NCI-H526 treated with DMSO at 0.1 percent for 48 hours (cell line): Measurements from ENCODE around the gene OR1E2.
A peak's percentile ranks its signal among the peaks of the same experiment; 100 is the strongest.
"Not testable (repeated sequence)": the region's sequence is repeated elsewhere in the genome, so short reads cannot be mapped to it uniquely, and the experiment has no call there.

Experiments used
- DNase-seq: peaks from one replicate; lab custom pipeline; 2025; lab: John Stamatoyannopoulos, UW

Gene OR1E2, protein sequence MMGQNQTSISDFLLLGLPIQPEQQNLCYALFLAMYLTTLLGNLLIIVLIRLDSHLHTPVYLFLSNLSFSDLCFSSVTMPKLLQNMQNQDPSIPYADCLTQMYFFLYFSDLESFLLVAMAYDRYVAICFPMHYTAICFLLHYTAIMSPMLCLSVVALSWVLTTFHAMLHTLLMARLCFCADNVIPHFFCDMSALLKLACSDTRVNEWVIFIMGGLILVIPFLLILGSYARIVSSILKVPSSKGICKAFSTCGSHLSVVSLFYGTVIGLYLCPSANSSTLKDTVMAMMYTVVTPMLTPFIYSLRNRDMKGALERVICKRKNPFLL

DNA sequence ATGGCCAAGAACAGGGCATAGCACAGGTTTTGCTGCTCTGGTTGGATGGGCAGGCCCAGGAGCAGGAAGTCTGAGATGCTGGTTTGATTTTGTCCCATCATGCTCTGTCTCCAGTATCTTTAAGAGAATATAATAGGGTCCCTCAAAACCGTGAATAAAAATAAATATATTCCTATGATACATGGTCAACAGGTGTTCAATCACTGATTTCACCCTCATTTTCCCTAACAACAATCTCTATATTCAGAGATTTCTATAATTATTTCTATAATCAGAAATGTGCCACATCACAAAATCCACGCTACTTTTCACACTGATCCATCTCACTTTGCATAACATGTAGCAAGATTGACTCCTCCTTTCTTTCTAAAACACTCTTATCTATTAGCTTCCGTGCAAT is at the start of gene OR1E2:
OR1E2 (minus strand) TSS at position 101 of the 400 bp plus-strand sequence; CDS start at position 101, 0 bp downstream.
- no peak for DNase-seq

DNA sequence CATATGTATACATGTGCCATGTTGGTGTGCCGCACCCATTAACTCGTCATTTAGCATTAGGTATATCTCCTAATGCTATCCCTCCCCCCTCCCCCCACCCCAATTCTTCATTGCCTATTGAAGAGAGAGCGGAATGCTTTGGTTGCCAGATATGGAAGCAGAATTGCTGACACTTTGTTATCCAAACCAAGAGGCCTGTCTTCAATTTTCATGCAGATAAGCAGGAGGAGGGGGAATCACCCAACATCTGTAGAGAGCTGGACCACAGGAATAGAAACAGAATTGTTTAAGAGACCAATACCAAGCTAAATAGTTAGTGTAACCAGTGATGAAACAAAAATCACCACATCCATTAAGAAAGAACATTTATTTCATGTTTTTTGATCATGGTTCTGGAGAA is 49.2 kb upstream of the OR1E2 start:
- DNase-seq, result no peak

DNA sequence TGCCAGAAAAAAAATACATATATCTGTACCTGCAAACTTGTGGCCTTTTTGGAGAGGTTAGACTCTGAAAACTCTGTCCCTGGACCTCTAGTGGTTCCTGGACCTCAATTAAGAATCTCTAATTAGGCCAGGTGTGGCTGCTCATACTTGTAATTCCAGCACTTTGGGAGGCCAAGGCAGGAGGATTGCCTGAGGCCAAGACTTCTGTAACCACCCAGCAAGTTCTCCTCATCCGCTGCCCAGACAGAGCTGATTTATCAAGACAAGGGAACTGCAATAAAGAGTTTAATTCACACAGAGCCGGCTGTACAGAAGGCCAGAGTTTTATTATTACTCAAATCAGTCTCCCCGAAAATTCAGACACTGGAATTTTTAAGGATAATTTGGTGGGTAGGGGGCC is 46.3 kb upstream of the OR1E2 start:
- DNase-seq, result no peak

DNA sequence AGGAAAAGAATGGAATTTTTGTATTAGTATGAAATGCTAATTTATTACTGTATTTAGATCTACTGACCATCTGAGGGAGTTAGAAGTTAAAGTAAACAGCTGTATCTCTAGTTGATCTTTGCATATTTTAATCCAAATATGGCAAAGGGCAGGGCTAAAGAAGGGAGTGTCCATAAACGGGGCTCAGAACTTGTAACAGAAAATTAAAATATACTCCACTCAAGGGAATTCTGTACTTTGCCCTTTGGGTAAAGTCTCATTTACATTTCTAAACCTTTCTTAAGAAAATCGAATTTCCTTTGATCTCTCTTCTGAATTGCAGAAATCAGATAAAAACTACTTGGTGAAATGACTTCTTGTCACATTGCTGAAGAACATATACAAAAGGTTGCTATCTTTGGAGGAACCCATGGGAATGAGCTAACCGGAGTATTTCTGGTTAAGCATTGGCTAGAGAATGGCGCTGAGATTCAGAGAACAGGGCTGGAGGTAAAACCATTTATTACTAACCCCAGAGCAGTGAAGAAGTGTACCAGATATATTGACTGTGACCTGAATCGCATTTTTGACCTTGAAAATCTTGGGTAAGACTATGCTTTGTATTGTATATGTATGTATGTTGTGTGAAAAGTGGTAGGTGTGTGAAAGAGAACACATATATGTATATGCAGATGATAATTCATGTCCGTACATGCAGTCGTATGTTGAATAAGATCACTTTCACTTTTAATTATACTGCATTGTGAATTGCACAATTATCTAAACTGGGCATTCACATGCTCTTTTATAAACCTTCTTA is 42.4 kb upstream of the OR1E2 start, which contains the start of gene ASPA:
ASPA (plus strand) TSS at position 186 of the 799 bp plus-strand sequence; CDS start at position 349, 163 bp downstream.
- DNase-seq, result peak; percentile 79

DNA sequence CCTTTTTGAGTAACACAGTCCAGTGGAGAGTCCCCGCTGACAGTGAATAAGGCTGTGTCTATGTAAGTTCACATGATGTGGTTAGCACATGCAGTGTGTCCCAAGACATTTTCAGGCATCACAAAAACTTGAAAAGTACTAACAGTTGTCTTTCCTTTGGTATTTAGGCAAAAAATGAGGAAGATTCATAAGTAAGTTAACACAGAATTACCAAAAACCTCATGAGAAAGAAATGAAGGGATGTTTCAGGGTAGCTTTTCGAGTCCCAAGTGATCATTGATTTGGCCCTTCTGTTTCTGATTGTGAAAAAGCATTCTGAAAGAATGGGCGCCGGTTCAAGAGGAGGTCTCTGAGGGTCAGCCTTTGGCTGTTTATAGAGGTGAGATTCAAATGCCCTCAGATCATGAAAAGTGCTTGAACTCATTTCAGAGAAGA is 41.6 kb upstream of the OR1E2 start:
- no peak for DNase-seq

DNA sequence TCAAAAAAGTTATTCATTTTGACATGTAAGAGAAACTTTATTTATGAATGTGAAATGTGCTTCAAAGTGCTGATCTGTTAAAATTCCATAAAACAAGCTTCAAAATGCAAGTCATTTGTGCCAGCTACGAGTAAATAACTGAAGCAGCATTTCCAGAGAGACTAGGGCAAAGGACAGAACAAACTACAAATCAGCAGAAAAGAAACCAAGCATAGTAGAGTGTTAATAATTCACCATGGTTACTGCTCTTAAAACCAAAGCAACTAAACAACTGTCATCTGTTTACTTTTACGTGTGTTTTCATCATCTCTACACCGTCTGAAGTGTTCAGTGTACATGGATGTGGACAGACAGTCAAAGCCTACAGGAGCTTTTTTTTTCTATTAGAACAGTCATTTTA is 40.6 kb upstream of the OR1E2 start:
- no peak for DNase-seq

DNA sequence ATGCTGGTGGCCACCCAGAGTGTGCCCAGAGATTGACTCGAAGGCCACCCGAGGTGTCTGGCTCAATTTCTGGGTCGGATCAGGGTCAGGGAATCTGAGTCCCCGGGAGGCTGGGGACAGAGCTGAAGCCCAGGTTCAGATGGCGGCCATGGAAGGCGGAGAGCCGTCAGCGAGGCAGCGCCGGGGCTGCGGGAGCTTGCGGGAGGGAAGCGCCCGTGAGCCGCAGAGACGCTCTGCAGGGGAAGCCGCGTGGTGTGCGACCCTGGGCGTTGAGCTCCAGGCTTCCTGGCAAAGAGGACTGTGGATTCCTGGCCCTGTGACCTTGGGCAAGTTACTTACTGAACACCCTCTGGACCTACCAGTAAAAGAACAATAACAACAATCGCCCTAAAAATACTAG is 38.5 kb upstream of the OR1E2 start:
- DNase-seq, result no peak

DNA sequence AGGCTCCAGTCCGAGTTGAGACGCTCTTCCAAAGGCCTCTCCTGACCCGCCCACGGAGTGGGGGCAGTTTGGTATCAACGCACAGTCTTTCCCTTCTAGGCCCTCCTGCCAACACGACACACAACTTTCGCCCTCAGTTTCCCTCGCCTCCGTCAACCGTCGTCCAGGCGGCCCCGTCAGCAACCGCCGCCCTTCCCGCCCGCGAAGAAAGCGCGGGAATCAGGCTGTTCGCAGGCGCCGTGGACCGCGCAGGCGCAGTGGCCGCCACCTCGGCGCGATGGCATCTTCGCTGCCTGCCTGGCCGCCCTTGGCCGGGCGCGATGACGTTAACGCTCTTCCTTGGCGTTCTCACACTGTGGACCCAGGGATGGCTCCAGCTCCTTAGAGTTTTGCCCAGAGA is 38.0 kb upstream of the OR1E2 start, which contains the start of gene SPATA22:
SPATA22 (minus strand) TSS at position 221 of the 400 bp plus-strand sequence. CDS start 2,494 bp downstream, outside the sequence.
- no peak for DNase-seq

DNA sequence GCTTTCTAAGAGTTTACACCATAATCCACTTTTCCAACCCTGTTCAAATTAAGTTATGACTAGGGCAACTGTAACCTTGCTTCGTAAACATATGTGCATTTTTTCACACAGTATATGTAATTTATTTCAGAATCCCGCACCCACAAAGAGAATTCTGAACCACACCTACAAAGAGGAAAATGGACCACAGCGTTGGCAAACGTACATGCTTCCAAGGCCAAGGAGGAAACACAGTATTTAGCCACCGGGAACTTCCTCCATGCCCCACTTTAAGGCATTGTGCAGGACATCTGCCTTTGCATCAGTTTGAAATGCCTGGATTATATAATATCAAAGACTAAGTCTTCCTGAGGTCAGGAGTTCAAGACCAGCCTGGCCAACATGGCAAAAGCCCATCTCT is 35.9 kb upstream of the OR1E2 start:
- DNase-seq, result no peak

DNA sequence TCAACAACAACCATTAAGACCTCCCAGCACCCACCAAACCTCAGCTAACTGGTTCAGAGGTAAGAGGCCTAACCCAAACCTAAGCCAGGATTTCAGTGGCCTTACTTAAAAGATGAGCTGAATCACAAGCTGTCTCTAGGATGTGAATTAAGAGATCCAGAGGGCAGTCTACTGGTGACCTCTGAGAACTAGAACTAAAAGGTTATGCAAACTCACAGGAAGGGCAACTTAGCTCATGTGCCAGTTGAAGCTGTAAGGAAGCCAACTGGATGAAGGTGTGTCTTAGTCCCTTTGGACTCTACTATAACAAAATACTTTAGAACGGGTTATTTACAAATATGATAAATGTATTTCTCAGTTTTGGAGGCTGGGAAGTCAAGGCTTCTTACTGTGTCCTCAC is 32.7 kb upstream of the OR1E2 start:
- not testable (repeated sequence) for DNase-seq

DNA sequence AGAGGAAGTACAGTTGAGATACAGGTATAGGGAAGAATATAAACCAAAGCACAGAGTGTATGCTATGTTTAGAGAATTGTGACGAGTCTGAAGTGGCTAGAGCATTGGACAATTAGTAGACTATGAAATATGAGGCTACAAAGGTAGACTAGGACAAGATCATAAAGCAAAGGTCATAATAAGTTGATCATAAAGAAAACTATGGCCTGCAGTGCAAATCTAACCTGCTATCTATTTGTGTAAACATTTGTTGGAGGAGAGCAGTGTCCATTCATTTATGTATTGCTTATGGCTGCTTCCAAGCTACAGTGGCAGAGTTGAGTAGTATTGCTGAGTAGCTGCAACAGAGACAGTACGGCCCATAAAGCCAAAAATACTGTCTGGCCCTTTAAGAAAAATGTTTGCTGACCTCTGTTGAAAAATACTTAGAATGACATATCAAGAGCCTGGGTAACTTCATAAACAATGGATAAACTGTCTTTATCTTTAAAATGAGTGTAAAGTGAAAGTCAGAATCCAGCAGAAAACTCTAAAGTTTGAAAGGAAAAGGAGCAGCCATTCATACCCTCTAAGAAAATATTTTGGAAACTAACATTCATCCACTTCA is 14.5 kb upstream of the OR1E2 start:
- DNase-seq, result no peak

DNA sequence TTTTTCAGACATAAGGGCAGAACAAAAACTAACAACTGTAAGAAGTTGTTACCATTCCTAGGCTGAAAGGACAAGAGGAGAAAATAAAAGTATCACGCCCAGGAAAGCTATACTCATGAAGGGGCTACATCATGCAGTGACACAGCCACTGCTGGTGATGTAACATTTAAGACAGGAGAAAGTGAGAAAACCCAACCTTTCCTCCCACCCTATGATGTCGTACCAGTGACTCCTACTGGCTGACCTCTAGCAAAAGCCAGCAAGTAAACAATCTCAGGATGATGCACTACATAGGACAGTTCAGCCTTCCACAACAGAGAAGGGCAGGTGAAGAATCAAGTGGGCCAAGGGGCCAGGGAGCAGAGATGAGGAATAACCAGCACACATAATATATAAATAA is 14.0 kb upstream of the OR1E2 start:
- no peak for DNase-seq

DNA sequence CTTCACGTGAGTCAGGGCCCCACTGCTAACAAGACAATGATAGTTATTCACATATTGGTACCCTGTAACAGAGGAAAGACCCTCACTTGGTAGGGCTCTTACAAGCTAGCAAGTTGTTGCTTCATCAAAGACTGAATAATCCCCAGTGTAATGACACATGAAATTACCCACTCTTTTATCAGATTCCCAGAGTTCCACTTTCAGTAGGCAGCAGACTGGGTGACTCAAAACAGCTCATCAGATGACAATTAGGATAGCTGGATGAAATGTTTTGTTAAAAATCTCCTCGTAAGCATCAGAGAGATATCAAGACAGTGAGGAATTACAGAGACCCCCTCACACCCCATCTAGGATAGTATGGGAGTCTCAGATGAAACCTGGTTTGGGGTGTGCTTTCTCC is 6.8 kb upstream of the OR1E2 start:
- no peak for DNase-seq

DNA sequence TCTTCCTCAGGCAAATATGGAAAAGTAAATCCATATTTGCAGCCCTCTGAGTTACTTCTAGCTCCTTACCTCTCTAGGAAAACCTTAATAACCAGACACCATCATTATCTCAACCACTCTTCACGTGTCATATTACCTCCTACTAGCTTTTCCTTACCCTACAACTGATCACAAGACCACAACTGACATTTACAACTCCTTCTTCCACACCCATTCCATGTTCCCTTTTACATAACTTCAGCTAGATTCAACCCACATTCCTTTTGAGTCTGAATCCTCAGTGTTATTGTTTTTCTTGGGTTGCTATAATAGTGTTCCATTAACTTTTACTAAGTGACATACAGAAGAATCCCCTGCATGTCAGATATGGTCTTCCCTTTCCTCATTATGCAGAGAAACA is 4.7 kb upstream of the OR1E2 start:
- no peak for DNase-seq

DNA sequence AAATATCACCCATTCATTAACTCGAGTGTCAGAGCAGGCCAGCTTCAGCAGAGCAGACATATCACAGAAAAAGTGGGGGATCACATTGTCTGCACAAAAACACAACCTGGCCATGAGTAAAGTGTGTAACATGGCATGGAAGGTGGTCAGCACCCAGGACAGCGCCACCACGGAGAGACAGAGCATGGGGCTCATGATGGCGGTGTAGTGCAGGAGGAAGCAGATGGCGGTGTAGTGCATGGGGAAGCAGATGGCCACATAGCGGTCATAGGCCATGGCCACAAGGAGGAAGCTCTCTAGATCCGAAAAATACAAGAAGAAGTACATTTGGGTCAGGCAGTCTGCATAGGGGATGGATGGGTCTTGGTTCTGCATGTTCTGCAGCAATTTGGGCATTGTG is 426 bp downstream of the OR1E2 start:
- not testable (repeated sequence) for DNase-seq

DNA sequence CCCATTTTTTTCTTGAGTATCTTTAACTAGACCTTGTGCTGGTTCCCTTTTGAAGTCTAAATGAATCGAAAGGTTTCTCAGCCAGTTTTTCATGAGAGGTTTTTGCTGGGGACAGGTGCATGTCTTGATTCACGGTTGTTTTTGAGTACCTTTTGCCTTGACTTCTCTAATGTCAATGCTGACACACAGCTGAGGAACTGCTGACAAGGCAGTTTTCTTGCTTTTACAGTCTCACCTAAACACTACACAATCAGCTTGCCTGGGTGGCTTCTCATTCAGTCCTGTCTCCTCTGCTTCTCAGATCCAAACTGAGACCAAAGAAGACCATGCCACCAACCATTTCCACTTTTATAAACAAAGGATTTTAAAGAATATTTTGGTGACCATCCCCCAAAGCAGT is 15.4 kb downstream of the OR1E2 start:
- DNase-seq, result no peak

DNA sequence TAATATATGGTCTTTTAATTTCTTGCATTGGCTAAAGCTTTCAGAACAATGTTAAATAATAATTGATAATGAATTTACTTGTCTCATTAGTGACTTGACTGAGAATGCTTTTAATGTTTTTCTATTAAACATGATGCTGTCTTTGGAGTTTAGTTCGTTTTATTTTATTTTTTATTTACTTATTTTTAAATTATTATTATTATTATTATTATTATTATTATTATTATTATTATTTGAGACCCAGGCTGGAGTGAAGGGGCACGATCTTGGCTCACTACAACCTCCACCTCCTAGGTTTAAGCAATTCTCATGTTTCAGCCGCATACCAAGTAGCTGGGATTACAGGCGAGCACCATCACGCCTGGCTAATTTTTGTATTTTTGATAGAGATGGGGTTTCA is 18.0 kb downstream of the OR1E2 start:
- no peak for DNase-seq

DNA sequence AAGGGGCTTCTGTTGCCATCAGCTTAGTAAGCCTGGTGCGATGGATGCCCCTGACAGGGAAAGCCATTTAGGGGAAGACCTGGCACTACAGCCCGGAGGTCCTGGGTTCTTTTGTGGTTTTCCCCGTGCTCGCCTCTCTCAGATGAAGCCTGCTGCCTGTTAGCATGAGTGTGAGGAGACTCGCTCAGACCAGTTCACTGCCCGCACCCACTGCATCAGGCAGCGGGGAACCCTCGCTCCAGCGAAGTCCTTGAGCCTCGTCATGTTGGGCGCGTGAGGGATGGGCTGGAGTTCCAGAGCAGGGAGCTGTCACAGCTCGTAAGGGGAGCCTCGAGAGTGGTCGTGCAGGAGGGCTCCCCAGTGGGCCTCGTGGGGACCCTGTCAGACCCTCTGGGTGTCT is 21.4 kb downstream of the OR1E2 start:
- not testable (repeated sequence) for DNase-seq

DNA sequence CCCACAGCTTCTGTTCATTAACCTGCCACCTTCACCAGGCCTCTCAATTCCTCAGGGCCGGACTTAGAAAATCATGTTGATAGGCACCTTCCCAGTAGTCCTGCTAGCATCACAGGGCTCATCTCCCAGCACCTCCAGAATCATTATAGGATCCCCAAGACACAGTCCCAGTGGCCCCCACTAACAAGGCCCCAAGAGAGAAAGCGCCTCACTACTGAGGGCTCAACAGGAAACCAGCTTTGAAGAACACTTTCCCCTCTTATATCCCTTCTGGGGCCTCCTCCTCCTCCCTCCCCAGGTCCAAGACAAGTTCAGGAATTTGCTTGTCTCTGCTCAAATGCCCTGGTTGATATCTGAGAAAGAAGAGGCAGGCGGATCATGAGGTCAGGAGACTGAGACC is 22.6 kb downstream of the OR1E2 start, which contains the start of gene OR3A3:
OR3A3 (plus strand) TSS at position 301 of the 400 bp plus-strand sequence.
- no peak for DNase-seq

DNA sequence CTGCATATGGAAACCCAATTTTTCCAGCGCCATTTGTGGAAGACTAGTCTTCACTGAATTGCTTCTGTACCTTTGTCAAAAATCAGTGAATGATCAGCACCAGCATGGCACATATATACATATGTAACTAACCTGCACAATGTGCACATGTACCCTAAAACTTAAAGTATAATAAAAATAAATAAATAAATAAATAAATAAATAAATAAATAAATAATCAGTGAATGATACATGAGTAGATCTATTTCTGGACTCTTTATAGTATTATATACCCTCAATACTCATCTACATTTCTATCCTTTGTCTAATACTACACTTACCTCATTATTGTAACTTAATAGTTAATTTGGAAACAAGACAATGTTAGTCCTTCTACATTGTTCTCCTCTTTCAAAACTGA is 29.8 kb downstream of the OR1E2 start:
- not testable (repeated sequence) for DNase-seq

DNA sequence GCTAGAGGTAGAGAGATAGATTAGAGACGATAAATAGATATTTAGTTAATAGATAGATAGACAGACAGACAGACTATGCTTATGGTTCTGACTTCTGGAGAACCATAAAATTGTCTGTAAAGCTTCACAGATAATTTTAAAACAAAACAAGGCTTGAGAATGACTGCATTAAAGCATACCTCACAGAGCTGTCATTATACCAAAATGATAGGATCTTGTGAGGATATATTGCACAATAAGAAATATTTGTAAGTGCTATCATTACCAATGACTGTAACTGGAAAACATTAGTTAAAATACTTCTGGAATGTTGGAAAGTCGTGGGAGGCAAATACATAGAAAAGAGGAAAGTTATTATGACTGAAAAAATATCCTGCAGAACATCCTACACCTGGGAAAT is 31.9 kb downstream of the OR1E2 start:
- DNase-seq, result no peak

DNA sequence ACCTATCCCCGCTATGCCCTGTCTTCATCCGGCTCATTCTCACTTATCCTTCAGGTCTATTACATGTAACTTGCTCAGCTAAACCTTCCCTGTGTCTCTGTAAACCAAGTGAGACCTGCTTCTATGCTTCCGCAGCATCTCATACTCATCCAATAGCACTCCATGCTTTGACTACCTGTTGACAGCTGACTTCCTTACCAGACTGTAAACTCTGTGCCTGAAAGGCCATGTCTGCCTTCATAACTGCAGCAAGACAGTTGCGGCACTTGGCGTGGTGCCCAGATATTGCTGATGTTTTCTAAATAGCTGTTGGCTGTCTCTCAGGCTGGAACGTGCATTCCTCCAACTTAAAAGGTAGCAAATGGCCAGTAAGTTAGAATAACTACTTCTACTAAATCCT is 33.6 kb downstream of the OR1E2 start:
- DNase-seq, result no peak

DNA sequence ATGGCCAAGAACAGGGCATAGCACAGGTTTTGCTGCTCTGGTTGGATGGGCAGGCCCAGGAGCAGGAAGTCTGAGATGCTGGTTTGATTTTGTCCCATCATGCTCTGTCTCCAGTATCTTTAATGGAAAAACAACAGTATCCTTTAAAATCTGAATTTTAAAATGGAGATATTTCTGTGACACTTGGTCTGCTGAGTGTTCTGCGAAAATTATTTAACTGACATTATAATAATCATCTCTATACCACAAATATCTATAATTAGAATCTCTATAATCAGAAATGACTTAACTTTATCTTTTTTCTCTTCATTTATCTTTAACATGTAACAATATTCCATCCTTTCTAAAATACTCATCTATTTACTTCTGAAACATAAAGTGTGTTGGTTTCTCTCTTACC is 35.3 kb downstream of the OR1E2 start, which contains the start of gene OR1E1:
OR1E1 (minus strand) TSS at position 101 of the 400 bp plus-strand sequence; CDS start at position 101, 0 bp downstream.
- no peak for DNase-seq
